ENCODE measurements around the gene ELMO3.

DNA sequence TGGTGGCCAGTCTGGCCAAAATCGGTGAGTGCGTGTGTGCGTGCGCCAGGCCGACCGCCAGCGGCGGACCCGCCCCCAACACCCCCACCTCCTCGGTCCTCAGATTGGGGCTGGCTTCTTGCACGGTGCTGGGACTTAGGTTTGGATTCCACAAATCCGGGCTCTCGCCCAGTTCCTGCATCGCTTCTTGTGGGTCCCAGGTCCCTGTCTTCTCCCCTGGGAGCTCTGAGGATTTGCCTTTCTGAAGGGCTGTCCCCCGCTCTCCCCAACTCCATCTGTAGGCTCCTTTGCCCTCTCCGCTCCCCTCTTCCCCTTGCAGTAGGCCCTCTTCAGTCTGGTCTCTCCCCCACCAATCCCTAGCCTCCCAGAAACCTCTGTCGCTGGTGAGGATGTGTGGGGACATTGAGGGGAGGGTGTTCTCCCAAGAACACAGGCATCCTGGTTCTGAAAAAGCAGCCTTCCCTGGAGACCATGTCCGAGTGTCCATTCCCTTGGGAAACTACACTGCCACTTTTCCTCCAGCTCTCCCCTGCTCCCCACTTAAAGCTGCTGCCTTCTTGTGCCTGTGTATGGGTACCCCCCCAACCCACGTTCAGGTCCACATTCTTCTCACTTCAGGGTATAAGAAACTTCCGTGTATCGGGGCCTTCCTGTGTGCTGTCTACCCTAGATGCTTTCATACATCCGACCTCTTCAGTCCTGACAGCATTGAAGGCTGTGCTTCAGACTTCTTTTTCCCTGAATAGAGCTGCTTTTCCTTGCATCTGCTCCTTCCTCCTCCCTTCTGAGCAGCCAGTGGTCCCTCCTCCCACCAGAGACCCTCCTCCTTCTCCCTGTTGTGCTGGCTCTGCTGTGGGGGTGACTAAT lies 50.5 kb downstream of the ELMO3 start:
- TF ChIP-seq, protein P1, sequence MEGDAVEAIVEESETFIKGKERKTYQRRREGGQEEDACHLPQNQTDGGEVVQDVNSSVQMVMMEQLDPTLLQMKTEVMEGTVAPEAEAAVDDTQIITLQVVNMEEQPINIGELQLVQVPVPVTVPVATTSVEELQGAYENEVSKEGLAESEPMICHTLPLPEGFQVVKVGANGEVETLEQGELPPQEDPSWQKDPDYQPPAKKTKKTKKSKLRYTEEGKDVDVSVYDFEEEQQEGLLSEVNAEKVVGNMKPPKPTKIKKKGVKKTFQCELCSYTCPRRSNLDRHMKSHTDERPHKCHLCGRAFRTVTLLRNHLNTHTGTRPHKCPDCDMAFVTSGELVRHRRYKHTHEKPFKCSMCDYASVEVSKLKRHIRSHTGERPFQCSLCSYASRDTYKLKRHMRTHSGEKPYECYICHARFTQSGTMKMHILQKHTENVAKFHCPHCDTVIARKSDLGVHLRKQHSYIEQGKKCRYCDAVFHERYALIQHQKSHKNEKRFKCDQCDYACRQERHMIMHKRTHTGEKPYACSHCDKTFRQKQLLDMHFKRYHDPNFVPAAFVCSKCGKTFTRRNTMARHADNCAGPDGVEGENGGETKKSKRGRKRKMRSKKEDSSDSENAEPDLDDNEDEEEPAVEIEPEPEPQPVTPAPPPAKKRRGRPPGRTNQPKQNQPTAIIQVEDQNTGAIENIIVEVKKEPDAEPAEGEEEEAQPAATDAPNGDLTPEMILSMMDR (IDR thresholded peaks at IDR 0.05 in 2 of 3, conservative IDR thresholded peaks at IDR 0.05 in 1 of 3; ENCODE audit: borderline replicate concordance in 1 of 3, insufficient read depth in 1 of 3, low read depth in 2 of 3, low read length in 2 of 3), result no peak
- TF ChIP-seq, protein P2, sequence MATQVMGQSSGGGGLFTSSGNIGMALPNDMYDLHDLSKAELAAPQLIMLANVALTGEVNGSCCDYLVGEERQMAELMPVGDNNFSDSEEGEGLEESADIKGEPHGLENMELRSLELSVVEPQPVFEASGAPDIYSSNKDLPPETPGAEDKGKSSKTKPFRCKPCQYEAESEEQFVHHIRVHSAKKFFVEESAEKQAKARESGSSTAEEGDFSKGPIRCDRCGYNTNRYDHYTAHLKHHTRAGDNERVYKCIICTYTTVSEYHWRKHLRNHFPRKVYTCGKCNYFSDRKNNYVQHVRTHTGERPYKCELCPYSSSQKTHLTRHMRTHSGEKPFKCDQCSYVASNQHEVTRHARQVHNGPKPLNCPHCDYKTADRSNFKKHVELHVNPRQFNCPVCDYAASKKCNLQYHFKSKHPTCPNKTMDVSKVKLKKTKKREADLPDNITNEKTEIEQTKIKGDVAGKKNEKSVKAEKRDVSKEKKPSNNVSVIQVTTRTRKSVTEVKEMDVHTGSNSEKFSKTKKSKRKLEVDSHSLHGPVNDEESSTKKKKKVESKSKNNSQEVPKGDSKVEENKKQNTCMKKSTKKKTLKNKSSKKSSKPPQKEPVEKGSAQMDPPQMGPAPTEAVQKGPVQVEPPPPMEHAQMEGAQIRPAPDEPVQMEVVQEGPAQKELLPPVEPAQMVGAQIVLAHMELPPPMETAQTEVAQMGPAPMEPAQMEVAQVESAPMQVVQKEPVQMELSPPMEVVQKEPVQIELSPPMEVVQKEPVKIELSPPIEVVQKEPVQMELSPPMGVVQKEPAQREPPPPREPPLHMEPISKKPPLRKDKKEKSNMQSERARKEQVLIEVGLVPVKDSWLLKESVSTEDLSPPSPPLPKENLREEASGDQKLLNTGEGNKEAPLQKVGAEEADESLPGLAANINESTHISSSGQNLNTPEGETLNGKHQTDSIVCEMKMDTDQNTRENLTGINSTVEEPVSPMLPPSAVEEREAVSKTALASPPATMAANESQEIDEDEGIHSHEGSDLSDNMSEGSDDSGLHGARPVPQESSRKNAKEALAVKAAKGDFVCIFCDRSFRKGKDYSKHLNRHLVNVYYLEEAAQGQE (IDR thresholded peaks at IDR 0.05; ENCODE audit: low read depth), result no peak
- TF ChIP-seq, protein P3, sequence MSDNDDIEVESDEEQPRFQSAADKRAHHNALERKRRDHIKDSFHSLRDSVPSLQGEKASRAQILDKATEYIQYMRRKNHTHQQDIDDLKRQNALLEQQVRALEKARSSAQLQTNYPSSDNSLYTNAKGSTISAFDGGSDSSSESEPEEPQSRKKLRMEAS (IDR thresholded peaks at IDR 0.05), result no peak
- no peak for TF ChIP-seq SIN3A (IDR thresholded peaks at IDR 0.05; ENCODE audit: low read depth)
- TF ChIP-seq EZH2 (IDR thresholded peaks at IDR 0.05), result no peak
- TF ChIP-seq ZNF274 (IDR thresholded peaks at IDR 0.05; ENCODE audit: low read depth, low read length), result no peak

Measured in HCT116 (cell line).